ENCODE measurements around the gene TMEM154. TPM values are rescaled to one million over a fixed set of nuclear protein-coding genes. Genes with fewer than 3 reads are reported as not detected.

TMEM154 gene
- total RNA-seq, 4 donors from 2014 or later: 1.8 to 5.4 (median 3.9) TPM

DNA sequence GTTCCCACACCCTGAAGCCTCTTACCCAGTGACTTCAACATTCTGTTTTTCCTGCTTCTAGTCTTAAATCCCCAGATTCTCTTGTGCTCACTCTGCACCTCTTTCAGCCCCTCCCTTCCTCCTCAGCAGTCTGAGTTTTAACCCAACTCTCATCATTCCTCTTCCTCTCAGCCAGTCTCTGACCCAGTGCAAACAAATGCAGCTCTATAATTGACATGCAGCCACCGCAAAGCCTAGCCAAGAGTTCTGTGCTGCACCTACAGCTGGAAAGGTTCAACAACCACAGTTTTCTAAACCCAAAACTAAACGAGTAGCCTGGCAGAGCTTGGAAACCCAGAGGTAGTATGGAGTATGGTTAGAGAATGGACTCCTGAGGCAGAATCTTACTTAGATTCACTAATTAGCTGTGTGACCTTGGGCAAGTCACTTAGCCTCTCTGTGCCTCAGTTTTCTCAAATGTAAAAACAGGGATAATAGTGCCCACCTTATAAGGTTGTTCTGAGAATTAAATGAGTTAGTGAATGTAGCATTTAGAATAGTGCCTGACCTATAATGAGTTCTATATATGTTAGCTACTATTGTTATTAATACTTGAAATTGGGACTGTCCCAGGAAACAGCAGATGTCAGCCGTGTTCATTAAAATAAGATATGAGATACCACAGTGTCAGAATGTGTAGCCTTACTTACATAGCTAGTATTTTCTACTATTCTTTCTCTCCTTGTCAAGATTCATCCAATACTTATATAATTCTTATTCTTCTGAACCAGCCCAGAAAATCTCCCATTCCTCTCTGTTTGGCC, 3.5 kb downstream of the TMEM154 start:
- WGBS, 2 donors (ENCODE audit: low coverage in 1 of 2): 63 to 100% methylated on average over 1 to 3 of the region's 3 CpGs
- in situ Hi-C loops (cut with MboI; ENCODE audit: low pct_ligation_motif_present in 1 of 4, low pct_unique_long_range_greater_than_20kb in 1 of 4, low sequenced_read_pairs in 3 of 4) (no loop called here), intact Hi-C loops (cut with DNase I; ENCODE audit: low total_unique reads) (no loop called here)
- no peak for DNase-seq
- Histone ChIP-seq H3K27me3 (no peaks in the 10 kb centered on the region), H3K36me3 (no peaks in the 10 kb centered on the region), H3K4me3 (no peak overlapping the region), H3K9me3 (no peaks in the 10 kb centered on the region), H3K4me1 (peaks cover 0 to 29% (median 6%) of the 10 kb centered on the region in 4 donors), H3K27ac (no peak overlapping the region)
- TF ChIP-seq EP300 (IDR thresholded peaks at IDR 0.05; ENCODE audit: low read depth) (no peak), POLR2AphosphoS5 (IDR thresholded peaks at IDR 0.05) (no peak), POLR2A (IDR thresholded peaks at IDR 0.05) (no peak)
- TF ChIP-seq, protein P1, sequence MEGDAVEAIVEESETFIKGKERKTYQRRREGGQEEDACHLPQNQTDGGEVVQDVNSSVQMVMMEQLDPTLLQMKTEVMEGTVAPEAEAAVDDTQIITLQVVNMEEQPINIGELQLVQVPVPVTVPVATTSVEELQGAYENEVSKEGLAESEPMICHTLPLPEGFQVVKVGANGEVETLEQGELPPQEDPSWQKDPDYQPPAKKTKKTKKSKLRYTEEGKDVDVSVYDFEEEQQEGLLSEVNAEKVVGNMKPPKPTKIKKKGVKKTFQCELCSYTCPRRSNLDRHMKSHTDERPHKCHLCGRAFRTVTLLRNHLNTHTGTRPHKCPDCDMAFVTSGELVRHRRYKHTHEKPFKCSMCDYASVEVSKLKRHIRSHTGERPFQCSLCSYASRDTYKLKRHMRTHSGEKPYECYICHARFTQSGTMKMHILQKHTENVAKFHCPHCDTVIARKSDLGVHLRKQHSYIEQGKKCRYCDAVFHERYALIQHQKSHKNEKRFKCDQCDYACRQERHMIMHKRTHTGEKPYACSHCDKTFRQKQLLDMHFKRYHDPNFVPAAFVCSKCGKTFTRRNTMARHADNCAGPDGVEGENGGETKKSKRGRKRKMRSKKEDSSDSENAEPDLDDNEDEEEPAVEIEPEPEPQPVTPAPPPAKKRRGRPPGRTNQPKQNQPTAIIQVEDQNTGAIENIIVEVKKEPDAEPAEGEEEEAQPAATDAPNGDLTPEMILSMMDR (IDR thresholded peaks at IDR 0.05): no peak

- H3K36me3 ChIP-seq: no peaks in the 10 kb centered on the region
- intact Hi-C loops (cut with DNase I; ENCODE audit: low total_unique reads) (no loop called here), in situ Hi-C loops (cut with MboI; ENCODE audit: low pct_ligation_motif_present in 1 of 4, low pct_unique_long_range_greater_than_20kb in 1 of 4, low sequenced_read_pairs in 3 of 4) (no loop called here)
- DNase-seq: no peak
- H3K4me1 ChIP-seq: peaks cover 0 to 18% (median 3%) of the 10 kb centered on the region in 4 donors
- H3K27ac ChIP-seq: no peak overlapping the region
- TF ChIP-seq POLR2AphosphoS5 (IDR thresholded peaks at IDR 0.05): no peak
- TF ChIP-seq, protein P1 (IDR thresholded peaks at IDR 0.05): no peak
- TF ChIP-seq POLR2A (IDR thresholded peaks at IDR 0.05): no peak
- TF ChIP-seq EP300 (IDR thresholded peaks at IDR 0.05; ENCODE audit: low read depth): no peak
- H3K4me3 ChIP-seq: no peak overlapping the region
- no peaks in the 10 kb centered on the region for H3K27me3 ChIP-seq
- 77% methylated on average over 3 of the region's 3 CpGs; no CpG with 5 or more reads in 1 of the 2 donors for WGBS, 2 donors (ENCODE audit: low coverage in 1 of 2)
- H3K9me3 ChIP-seq: no peaks in the 10 kb centered on the region
Observed at GRCh38 chr4:152674359-152674758, 5.4 kb downstream of the TMEM154 start.

- Histone ChIP-seq H3K4me1 (peaks cover 0 to 9% (median 0%) of the 10 kb centered on the region in 4 donors), H3K27me3 (no peaks in the 10 kb centered on the region), H3K27ac (no peak overlapping the region), H3K4me3 (no peak overlapping the region), H3K9me3 (no peaks in the 10 kb centered on the region), H3K36me3 (no peaks in the 10 kb centered on the region)
- TF ChIP-seq EP300 (IDR thresholded peaks at IDR 0.05; ENCODE audit: low read depth) (no peak), POLR2A (IDR thresholded peaks at IDR 0.05) (no peak), POLR2AphosphoS5 (IDR thresholded peaks at IDR 0.05) (no peak)
- TF ChIP-seq, protein P1 (IDR thresholded peaks at IDR 0.05): no peak
- intact Hi-C loops (cut with DNase I; ENCODE audit: low total_unique reads) (no loop called here), in situ Hi-C loops (cut with MboI; ENCODE audit: low pct_ligation_motif_present in 1 of 4, low pct_unique_long_range_greater_than_20kb in 1 of 4, low sequenced_read_pairs in 3 of 4) (no loop called here)
- WGBS, 2 donors (ENCODE audit: low coverage in 1 of 2): 90 to 95% methylated on average over 3 to 4 of the region's 4 CpGs
- DNase-seq: no peak
Observed at GRCh38 chr4:152673489-152673888, 6.3 kb downstream of the TMEM154 start.

DNA sequence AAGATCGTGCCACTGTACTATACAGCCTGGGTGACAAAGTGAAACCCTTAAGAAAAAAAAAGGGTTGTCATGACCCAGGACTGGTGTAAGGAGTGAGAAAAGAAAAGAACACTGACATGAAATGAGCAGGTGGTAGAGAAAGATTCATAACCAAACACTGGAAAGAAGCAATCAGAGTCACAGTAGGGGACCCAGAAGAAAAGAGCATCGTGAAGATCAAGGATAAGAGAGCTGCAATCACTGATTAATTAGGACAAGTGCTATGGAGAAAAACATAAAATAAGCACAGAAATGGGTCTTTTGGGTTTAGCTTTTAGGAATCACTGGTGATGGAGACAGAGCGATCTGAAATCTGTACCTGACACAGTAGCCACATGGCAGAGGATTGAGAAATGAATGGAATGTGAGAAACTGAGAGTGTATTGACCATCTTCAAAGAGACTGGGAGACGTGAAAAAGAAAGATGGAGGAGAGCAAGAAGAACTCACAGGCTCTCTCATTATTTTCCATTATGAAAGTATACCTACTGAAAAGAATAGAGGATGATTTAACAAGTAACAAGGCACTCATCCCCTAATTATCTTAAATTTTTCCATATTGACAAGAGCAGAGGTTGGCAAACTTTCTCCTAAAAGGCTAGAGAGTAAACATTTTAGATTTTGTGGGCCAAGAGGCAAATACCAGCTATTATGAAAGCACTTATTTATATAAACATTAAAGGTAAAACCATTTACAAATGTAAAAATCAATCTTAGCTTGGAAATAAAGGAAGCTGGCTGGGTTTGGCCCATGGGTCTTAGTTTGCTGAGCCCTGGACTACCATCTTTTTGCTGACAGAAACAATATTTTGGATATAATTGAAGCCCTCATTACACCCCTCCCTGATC, 7.3 kb downstream of the TMEM154 start:
- 70 to 86% methylated on average over 2 to 4 of the region's 4 CpGs for WGBS, 2 donors (ENCODE audit: low coverage in 1 of 2)
- in situ Hi-C loops (cut with MboI; ENCODE audit: low pct_ligation_motif_present in 1 of 4, low pct_unique_long_range_greater_than_20kb in 1 of 4, low sequenced_read_pairs in 3 of 4): no loop called here
- TF ChIP-seq POLR2AphosphoS5 (IDR thresholded peaks at IDR 0.05) (no peak), EP300 (IDR thresholded peaks at IDR 0.05; ENCODE audit: low read depth) (no peak), POLR2A (IDR thresholded peaks at IDR 0.05) (no peak)
- TF ChIP-seq, protein P1 (IDR thresholded peaks at IDR 0.05): no peak
- Histone ChIP-seq H3K4me3 (no peak overlapping the region), H3K27me3 (no peaks in the 10 kb centered on the region), H3K4me1 (peaks cover 0 to 9% (median 0%) of the 10 kb centered on the region in 4 donors), H3K9me3 (no peaks in the 10 kb centered on the region), H3K36me3 (no peaks in the 10 kb centered on the region), H3K27ac (no peak overlapping the region)
- intact Hi-C loops (cut with DNase I; ENCODE audit: low total_unique reads): no loop called here
- DNase-seq: no peak

Measured in transverse colon (tissue), 4 donors.